GM12864 (cell line): Measurements from ENCODE around the gene COPS9.

Experiments used
- DNase-seq: peaks from one replicate; pipeline ENCODE4 v3.0.0-alpha.2; 2011; ENCODE audit warnings: low read depth
- H3K4me3 ChIP-seq: 2 replicates; pipeline ENCODE4 v1.5.1; 2011; ENCODE audit warnings: mild to moderate bottlenecking, low read depth, low read length, control low read depth
- TF ChIP-seq, protein P1 (sequence below): IDR thresholded peaks from 2 replicates; pipeline ENCODE4 v1.5.1; 2011; ENCODE audit warnings: low read depth, mild to moderate bottlenecking, moderate library complexity, low read length, control low read depth, inconsistent platforms; ENCODE audit errors: missing control alignments

Gene COPS9

DNA sequence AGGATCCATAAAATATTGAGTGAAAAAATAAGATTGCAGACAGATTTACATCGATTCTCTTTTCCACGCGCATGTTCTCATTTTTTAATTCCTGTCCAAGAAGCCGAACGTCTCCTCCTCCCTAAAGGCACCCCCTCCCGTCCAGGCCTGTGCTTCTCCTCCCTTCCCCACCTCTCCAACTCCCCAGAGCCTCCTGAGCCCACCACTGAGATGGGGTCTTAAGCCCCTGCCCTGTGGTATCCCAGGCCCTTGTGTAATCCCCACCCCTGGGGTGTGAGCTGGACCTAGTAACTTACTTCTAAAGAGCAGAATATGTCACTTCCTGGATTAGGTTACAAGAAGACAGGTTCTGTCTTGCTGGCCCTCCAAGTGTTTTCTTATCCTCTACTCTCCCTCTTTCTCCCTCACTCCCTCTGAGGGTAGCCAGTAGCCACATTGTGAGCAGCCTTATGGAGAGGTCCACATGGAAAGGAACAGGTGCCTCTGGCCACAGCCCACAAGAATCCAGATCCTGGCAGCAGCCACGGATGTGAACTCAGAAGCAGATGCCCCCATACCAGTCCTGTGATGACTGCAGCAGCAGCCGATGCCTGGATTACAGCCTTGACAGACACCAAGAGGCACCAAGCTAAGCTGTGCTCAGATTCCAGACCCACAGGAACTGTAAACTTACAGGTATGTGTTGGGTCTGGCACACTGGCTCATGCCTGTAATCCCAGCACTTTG is 44.0 kb upstream of the COPS9 start:
- TF ChIP-seq, protein P1, sequence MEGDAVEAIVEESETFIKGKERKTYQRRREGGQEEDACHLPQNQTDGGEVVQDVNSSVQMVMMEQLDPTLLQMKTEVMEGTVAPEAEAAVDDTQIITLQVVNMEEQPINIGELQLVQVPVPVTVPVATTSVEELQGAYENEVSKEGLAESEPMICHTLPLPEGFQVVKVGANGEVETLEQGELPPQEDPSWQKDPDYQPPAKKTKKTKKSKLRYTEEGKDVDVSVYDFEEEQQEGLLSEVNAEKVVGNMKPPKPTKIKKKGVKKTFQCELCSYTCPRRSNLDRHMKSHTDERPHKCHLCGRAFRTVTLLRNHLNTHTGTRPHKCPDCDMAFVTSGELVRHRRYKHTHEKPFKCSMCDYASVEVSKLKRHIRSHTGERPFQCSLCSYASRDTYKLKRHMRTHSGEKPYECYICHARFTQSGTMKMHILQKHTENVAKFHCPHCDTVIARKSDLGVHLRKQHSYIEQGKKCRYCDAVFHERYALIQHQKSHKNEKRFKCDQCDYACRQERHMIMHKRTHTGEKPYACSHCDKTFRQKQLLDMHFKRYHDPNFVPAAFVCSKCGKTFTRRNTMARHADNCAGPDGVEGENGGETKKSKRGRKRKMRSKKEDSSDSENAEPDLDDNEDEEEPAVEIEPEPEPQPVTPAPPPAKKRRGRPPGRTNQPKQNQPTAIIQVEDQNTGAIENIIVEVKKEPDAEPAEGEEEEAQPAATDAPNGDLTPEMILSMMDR = no peak
- no peak overlapping the region for H3K4me3 ChIP-seq
- DNase-seq = no peak

DNA sequence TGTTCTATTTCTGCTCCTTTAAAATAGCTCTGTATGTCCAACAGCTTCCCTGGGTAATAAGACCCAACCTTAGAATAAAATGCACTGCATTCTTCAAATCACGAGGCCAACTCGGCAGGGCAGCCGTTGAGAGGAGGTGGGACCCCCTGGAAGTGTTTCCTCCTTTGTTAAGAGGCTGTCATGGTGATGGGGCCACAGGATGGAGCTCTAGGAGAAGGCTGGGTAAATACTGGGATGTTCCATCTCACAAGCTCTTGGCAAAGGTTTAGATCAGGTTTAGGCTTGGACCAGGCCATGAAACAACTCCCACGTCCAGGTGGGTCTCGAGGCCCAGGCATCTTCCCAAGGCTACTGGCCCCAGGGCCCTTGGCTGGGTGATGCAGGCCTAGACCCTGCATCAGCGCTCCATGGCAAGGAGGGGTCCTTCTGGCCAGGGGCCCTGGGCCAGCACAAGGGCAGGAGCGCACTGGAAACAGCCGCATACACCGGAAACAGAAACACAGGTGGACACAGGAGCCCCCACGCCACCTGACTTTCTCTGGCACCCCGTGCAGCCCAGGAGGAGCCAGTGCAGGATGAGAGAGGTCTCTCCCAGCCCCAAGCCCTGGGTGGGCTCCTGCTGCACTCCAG is 43.2 kb upstream of the COPS9 start:
- H3K4me3 ChIP-seq = no peak overlapping the region
- DNase-seq = no peak
- TF ChIP-seq, protein P1 = no peak

DNA sequence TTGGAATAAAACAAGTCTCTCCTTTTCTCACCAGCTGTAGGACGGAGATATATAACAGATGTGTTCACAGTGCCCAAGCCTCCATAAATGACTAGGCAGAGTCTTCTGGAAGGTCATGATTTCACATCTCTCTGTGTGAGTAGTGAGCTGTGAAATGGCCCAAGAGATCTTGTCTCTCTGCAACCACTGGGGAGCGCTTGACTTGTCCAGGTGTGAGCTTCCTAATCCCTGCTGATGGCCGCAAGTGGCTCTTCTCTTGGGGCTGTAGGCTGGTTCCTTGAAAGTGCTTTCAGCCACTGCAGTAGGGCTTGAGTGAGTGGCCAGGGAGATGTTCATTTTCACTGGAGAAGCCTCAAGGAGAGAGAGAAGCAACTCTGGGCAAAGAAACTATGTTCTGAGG is 42.5 kb upstream of the COPS9 start:
- no peak for DNase-seq
- no peak overlapping the region for H3K4me3 ChIP-seq
- TF ChIP-seq, protein P1 = no peak

DNA sequence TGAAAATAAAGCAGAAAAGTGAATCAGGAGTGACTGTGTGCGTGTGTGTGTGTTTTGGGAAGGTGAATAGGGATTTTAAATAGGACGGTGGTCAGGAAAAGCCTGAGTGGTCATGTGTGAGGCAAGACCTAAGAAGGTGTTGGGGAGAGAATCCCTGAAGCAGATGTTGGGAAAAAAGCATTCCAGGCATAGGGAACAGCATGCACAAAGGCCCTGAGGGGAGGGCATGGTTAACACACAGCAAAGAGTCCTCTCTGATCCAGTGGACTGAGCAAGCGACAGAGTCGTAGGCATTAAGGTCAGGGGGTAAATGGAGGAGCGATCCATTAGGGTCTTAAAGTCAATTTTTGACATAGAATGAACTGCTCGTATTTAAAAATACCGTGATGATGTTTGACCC is 38.4 kb upstream of the COPS9 start:
- TF ChIP-seq, protein P1 = no peak
- no peak overlapping the region for H3K4me3 ChIP-seq
- DNase-seq = no peak

DNA sequence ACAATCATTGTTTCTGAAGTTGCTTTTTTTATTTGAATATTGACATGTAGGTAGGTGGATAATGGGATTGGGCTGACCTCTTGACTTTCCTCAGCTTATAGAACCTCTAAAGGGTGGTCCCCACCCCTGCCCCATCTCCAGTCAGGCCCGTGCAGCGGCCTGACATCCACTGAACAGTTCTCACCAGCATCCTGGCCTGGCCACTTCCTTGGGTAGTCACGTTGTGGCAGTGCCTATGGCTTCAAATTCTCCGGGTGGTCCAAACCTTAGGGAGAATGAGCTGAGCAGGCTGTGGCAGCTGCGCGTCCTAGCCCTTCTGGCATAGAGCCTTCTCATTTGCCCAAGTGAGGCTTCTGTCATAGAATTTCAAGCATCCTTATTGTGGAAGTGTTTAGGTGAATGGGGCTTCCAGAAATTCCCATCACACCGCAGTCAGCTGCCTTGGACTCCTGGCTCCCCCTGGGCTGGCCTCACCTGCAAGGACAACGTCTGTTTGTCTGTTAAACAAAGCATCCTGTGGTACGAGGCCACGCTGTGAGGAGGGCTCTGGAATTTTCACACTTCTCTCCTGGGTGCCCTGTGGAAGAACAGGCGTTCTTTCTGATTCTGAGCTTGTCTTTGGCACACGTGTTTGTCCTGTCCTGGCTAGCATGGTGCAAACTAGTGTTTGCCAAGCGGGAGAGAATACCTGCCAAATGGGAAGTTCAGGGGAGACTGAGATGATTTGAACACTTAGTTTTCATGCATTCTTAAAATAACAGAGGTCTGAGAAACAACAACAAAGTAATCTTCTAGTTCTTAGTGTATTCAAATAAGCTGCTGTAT is 36.2 kb upstream of the COPS9 start:
- TF ChIP-seq, protein P1 = no peak
- DNase-seq = no peak
- no peak overlapping the region for H3K4me3 ChIP-seq

DNA sequence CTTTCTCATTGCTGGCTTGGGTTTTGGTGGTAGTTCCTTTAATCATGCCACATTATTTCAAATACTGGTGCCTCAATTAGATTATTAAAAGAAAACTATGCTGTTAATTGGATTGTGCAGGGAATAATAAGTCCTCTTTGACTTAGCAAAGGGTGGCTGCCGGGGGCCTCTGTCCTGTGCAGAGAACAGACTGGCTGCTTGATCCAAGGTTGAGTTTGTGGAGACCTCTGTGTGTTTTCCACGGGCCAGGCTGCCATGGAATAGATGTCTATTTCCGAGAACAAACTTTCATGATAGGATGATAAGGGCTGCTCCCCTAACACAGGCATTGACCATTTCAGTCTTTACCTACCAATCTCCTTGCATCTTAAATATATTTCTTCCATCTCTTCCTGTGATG is 34.8 kb upstream of the COPS9 start:
- no peak overlapping the region for H3K4me3 ChIP-seq
- TF ChIP-seq, protein P1 = no peak
- DNase-seq = no peak
